Suprapubic skin (tissue), 3 donors: ENCODE measurements around the gene SLC39A2.

Experiments
- EP300 ChIP-seq: sonication (generic); formaldehyde crosslinking; IDR thresholded peaks from one replicate; pipeline ENCODE4 v1.6.1; 2017; ENCODE audit warnings: antibody characterized with exemption
- POLR2A ChIP-seq, 2 donors: fragments of 450-650 bp; IDR thresholded peaks; one replicate each; pipeline ENCODE4 v1.6.1; 2017; ENCODE audit warnings: antibody characterized with exemption in 2 of 2, mild to moderate bottlenecking in 2 of 2, moderate library complexity in 2 of 2
- TF ChIP-seq, protein P1 (sequence below), 2 donors: fragments of 200-600 bp in 1 of 2; fragments of 450-650 bp in 1 of 2; sonication (generic) in 1 of 2; IDR thresholded peaks; one replicate each; pipeline ENCODE4 v1.5.1; 2016 to 2019; ENCODE audit warnings: antibody characterized with exemption in 2 of 2, mild to moderate bottlenecking in 1 of 2, moderate library complexity in 1 of 2

DNA sequence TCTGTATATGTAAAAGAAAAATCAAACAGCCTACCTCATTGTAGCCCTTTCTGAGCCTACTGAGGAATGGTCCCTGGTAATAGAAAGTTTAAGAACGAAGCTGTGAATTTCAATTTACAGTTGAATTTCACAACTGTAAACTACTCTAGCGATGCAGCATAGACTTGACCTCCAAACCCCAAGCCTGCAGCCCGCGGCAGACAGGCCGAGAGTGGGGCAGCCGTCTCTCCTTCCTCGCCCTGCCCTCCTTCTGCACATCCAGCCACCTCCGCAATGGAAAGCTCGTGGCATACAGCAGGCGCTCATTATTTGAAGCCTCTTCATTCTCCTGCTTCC lies 28.5 kb upstream of the SLC39A2 start:
- TF ChIP-seq POLR2A (IDR thresholded peaks at IDR 0.05) (no peak), EP300 (no peak)
- TF ChIP-seq, protein P1, sequence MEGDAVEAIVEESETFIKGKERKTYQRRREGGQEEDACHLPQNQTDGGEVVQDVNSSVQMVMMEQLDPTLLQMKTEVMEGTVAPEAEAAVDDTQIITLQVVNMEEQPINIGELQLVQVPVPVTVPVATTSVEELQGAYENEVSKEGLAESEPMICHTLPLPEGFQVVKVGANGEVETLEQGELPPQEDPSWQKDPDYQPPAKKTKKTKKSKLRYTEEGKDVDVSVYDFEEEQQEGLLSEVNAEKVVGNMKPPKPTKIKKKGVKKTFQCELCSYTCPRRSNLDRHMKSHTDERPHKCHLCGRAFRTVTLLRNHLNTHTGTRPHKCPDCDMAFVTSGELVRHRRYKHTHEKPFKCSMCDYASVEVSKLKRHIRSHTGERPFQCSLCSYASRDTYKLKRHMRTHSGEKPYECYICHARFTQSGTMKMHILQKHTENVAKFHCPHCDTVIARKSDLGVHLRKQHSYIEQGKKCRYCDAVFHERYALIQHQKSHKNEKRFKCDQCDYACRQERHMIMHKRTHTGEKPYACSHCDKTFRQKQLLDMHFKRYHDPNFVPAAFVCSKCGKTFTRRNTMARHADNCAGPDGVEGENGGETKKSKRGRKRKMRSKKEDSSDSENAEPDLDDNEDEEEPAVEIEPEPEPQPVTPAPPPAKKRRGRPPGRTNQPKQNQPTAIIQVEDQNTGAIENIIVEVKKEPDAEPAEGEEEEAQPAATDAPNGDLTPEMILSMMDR (IDR thresholded peaks at IDR 0.05) = no peak
